Neuronal stem cell (in vitro differentiated cells): ENCODE measurements around the gene L1CAM.

Experiments
- DNase-seq: peaks from one replicate; pipeline ENCODE4 v3.0.0-alpha.2; 2013; ENCODE audit warnings: low spot score
- H2AFZ ChIP-seq: one replicate; pipeline ENCODE4 v1.6.1; 2013; ENCODE audit warnings: mild to moderate bottlenecking, low read length, inconsistent platforms
- H2AK5ac ChIP-seq: 2 replicates; pipeline ENCODE4 v1.6.1; 2013; ENCODE audit warnings: low read depth, mild to moderate bottlenecking, inconsistent platforms, low read length, moderate library complexity, mixed read lengths
- H2BK120ac ChIP-seq: 2 replicates; pipeline ENCODE4 v1.6.1; 2013; ENCODE audit warnings: low read depth, mild to moderate bottlenecking, inconsistent platforms, low read length, moderate library complexity, mixed read lengths
- H2BK12ac ChIP-seq: one replicate; pipeline ENCODE4 v1.6.1; 2013; ENCODE audit warnings: low read length, inconsistent platforms
- H2BK15ac ChIP-seq: 2 replicates; pipeline ENCODE4 v1.6.1; 2013; ENCODE audit warnings: mild to moderate bottlenecking, low read length, inconsistent platforms, mixed read lengths
- H2BK5ac ChIP-seq: one replicate; pipeline ENCODE4 v1.6.1; 2013; ENCODE audit warnings: inconsistent platforms, mild to moderate bottlenecking, low read length, moderate library complexity
- H3K14ac ChIP-seq: one replicate; pipeline ENCODE4 v1.6.1; 2013; ENCODE audit warnings: low read length, inconsistent platforms
- H3K18ac ChIP-seq: 2 replicates; pipeline ENCODE4 v1.6.1; 2013; ENCODE audit warnings: low read length, inconsistent platforms
- H3K23ac ChIP-seq: 2 replicates; pipeline ENCODE4 v1.6.1; 2013; ENCODE audit warnings: low read depth, mild to moderate bottlenecking, mixed read lengths, low read length, inconsistent platforms; ENCODE audit not compliant: poor library complexity
- H3K27ac ChIP-seq: replicated peaks from 3 replicates; pipeline ENCODE4 v1.5.1; 2013; ENCODE audit warnings: low read length, inconsistent platforms
- H3K27me3 ChIP-seq, 3 experiments: 2 replicates each; pipeline ENCODE4 v1.6.1; 2013; ENCODE audit warnings: low read length in 3 of 3, mild to moderate bottlenecking in 2 of 3, inconsistent platforms in 1 of 3, low read depth in 1 of 3, mixed read lengths in 1 of 3, moderate library complexity in 1 of 3; ENCODE audit not compliant: control insufficient read depth in 3 of 3, insufficient read depth in 3 of 3
- H3K36me3 ChIP-seq, 2 donors: replicated peaks in 1 of 2; 2 replicates each; pipeline ENCODE4 v1.6.1; 2013; ENCODE audit warnings: low read length in 2 of 2; ENCODE audit not compliant: control insufficient read depth in 2 of 2, insufficient read depth in 2 of 2
- H3K4ac ChIP-seq: 2 replicates; pipeline ENCODE4 v1.6.1; 2013; ENCODE audit warnings: inconsistent platforms, mild to moderate bottlenecking, low read length, moderate library complexity
- H3K4me1 ChIP-seq, 2 donors: 1 replicate in 1 of 2; 2 replicates in 1 of 2; pipeline ENCODE4 v1.6.1; 2013; ENCODE audit warnings: low read length in 2 of 2, low read depth in 1 of 2; ENCODE audit not compliant: control insufficient read depth in 2 of 2, insufficient read depth in 1 of 2
- H3K4me2 ChIP-seq: one replicate; pipeline ENCODE4 v1.6.1; 2013; ENCODE audit warnings: mild to moderate bottlenecking, low read length, inconsistent platforms; ENCODE audit not compliant: insufficient read depth, poor library complexity, severe bottlenecking
- H3K4me3 ChIP-seq, 2 donors: 2 replicates each; pipeline ENCODE4 v1.5.1; 2013; ENCODE audit warnings: low read length in 2 of 2, mild to moderate bottlenecking in 2 of 2, inconsistent platforms in 1 of 2, moderate library complexity in 1 of 2
- H3K79me1 ChIP-seq: one replicate; pipeline ENCODE4 v1.6.1; 2013; ENCODE audit warnings: low read depth, mild to moderate bottlenecking, inconsistent platforms, low read length, moderate library complexity
- H3K9ac ChIP-seq: one replicate; pipeline ENCODE4 v1.6.1; 2013; ENCODE audit warnings: mild to moderate bottlenecking, low read depth, low read length, inconsistent platforms; ENCODE audit not compliant: poor library complexity
- H3K9me3 ChIP-seq, 2 donors: replicated peaks in 1 of 2; 2 replicates each; pipeline versions ENCODE3 to v1.6.1; 2013; ENCODE audit warnings: low read length in 2 of 2, mild to moderate bottlenecking in 2 of 2, inconsistent platforms in 1 of 2, low read depth in 1 of 2, mixed read lengths in 1 of 2, moderate library complexity in 1 of 2; ENCODE audit not compliant: control insufficient read depth in 2 of 2, insufficient read depth in 1 of 2
- H4K8ac ChIP-seq: one replicate; pipeline ENCODE4 v1.6.1; 2013; ENCODE audit warnings: low read depth, mild to moderate bottlenecking, inconsistent platforms, low read length, moderate library complexity
- H4K91ac ChIP-seq: one replicate; pipeline ENCODE4 v1.6.1; 2013; ENCODE audit warnings: low read length, low read depth, mild to moderate bottlenecking, inconsistent platforms; ENCODE audit not compliant: poor library complexity
- WGBS, 2 donors: extraction: QIAGEN DNeasy Blood & Tissue Kit; methylation state at CpG; one replicate each; pipeline ENCODE4 v1.1.7; 2013; ENCODE audit warnings: missing lambda C conversion rate in 2 of 2, mixed read lengths in 1 of 2; ENCODE audit not compliant: insufficient read length in 2 of 2, insufficient replicate concordance in 1 of 2; ENCODE audit errors: extremely low coverage in 2 of 2; 5-methylcytosine and 5-hydroxymethylcytosine counted together

Gene L1CAM

DNA sequence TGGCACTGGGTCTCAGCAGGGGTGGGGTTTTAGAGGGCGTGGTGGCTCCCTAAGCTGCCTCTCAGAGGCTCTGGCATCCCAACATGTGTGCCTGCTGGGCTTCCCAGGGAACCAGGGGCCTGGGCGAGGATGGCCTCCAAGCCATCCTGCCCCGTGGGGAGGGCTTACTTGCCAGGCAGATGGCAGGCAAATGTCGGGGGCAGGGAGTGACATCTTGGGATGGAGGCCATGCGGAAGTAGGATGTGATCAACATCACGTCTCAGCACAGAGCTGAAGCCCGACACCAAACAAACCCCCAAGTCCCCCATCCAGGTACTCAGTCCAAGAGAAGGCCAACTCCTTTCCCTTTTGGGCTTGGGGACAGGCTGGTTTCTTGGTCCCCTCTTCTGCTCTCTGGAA is 4.7 kb downstream of the L1CAM start:
- no peak overlapping the region for H2BK15ac ChIP-seq
- H2BK120ac ChIP-seq, result no peak overlapping the region
- H3K14ac ChIP-seq, result no peak overlapping the region
- peaks cover 0 to 31% (median 13%) of the 10 kb centered on the region in 3 experiments for H3K27me3 ChIP-seq
- no peak overlapping the region for H3K18ac ChIP-seq
- H3K9me3 ChIP-seq, result no peaks in the 10 kb centered on the region
- no peak overlapping the region for H3K4ac ChIP-seq
- H3K23ac ChIP-seq, result no peak overlapping the region
- H3K4me3 ChIP-seq, result no peak overlapping the region
- no peak overlapping the region for H3K4me2 ChIP-seq
- no peak overlapping the region for H2AFZ ChIP-seq
- no peak overlapping the region for H4K91ac ChIP-seq
- H4K8ac ChIP-seq, result no peak overlapping the region
- H3K27ac ChIP-seq, result no peak overlapping the region
- H3K9ac ChIP-seq, result no peak overlapping the region
- no peak overlapping the region for H2BK5ac ChIP-seq
- no peak overlapping the region for H2BK12ac ChIP-seq
- peaks cover 30 to 70% of the 10 kb centered on the region in 2 donors for H3K4me1 ChIP-seq
- H3K36me3 ChIP-seq, result no peaks in the 10 kb centered on the region
- WGBS, 2 donors, result no CpG with 5 or more reads among the region's 7 CpGs
- DNase-seq, result no peak
- no peak overlapping the region for H2AK5ac ChIP-seq
- peaks cover 1% of the 10 kb centered on the region for H3K79me1 ChIP-seq

GRCh38 chrX:153880440-153880815 is 5.5 kb downstream of the L1CAM start:
- Histone ChIP-seq H3K27me3 (peaks cover 0 to 31% (median 13%) of the 10 kb centered on the region in 3 experiments), H2BK5ac (no peak overlapping the region), H2BK120ac (no peak overlapping the region), H3K4me3 (no peak overlapping the region), H3K9ac (no peak overlapping the region), H3K4me1 (peaks cover 33 to 73% of the 10 kb centered on the region in 2 donors), H3K23ac (no peak overlapping the region), H2BK15ac (no peak overlapping the region), H3K14ac (no peak overlapping the region), H4K91ac (no peak overlapping the region), H3K27ac (no peak overlapping the region), H3K79me1 (peaks cover 1% of the 10 kb centered on the region), H3K18ac (no peak overlapping the region), H2BK12ac (no peak overlapping the region), H3K36me3 (no peaks in the 10 kb centered on the region), H2AFZ (no peak overlapping the region), H3K4ac (no peak overlapping the region), H3K4me2 (no peak overlapping the region), H4K8ac (no peak overlapping the region), H2AK5ac (no peak overlapping the region), H3K9me3 (no peaks in the 10 kb centered on the region)
- DNase-seq, result no peak
- no CpG with 5 or more reads among the region's 6 CpGs for WGBS, 2 donors

GRCh38 chrX:153879741-153880439 is 6.1 kb downstream of the L1CAM start:
- no peak for DNase-seq
- Histone ChIP-seq H2BK12ac (no peak overlapping the region), H2AK5ac (peak overlapping the region; percentile 86), H3K9ac (no peak overlapping the region), H3K14ac (no peak overlapping the region), H4K91ac (no peak overlapping the region), H3K9me3 (no peaks in the 10 kb centered on the region), H2AFZ (no peak overlapping the region), H3K4ac (no peak overlapping the region), H2BK15ac (peak overlapping the region; percentile 85), H4K8ac (no peak overlapping the region), H3K4me3 (peak overlapping the region in 1 of 2 donors; percentile 33), H3K27ac (no peak overlapping the region), H2BK5ac (peak overlapping the region; percentile 53), H3K36me3 (no peaks in the 10 kb centered on the region), H3K27me3 (peaks cover 0 to 27% (median 8%) of the 10 kb centered on the region in 3 experiments), H3K4me1 (peaks cover 34 to 68% of the 10 kb centered on the region in 2 donors), H3K4me2 (no peak overlapping the region), H2BK120ac (peak overlapping the region; percentile 17), H3K79me1 (peaks cover 1% of the 10 kb centered on the region), H3K23ac (no peak overlapping the region), H3K18ac (peak overlapping the region; percentile 92)
- no CpG with 5 or more reads among the region's 12 CpGs for WGBS, 2 donors

GRCh38 chrX:153878969-153879653 is 6.9 kb downstream of the L1CAM start:
- no peak for DNase-seq
- peak overlapping the region; percentile 17 for H2BK120ac ChIP-seq
- H4K91ac ChIP-seq, result no peak overlapping the region
- peak overlapping the region; percentile 66 for H3K4ac ChIP-seq
- peak overlapping the region; percentile 21 for H3K9ac ChIP-seq
- H3K4me1 ChIP-seq, result peaks cover 42 to 65% of the 10 kb centered on the region in 2 donors
- peaks cover 0 to 19% (median 4%) of the 10 kb centered on the region in 3 experiments for H3K27me3 ChIP-seq
- H2AK5ac ChIP-seq, result peak overlapping the region; percentile 86
- H3K14ac ChIP-seq, result no peak overlapping the region
- peak overlapping the region; percentile 75 for H3K27ac ChIP-seq
- peak overlapping the region; percentile 53 for H2BK5ac ChIP-seq
- peak overlapping the region; percentile 85 for H2BK15ac ChIP-seq
- H4K8ac ChIP-seq, result no peak overlapping the region
- peak overlapping the region in 1 of 2 donors; percentile 33 for H3K4me3 ChIP-seq
- H3K23ac ChIP-seq, result no peak overlapping the region
- no peaks in the 10 kb centered on the region for H3K9me3 ChIP-seq
- H3K79me1 ChIP-seq, result peaks cover 1% of the 10 kb centered on the region
- H3K4me2 ChIP-seq, result peak overlapping the region; percentile 40
- no CpG with 5 or more reads among the region's 28 CpGs for WGBS, 2 donors
- no peaks in the 10 kb centered on the region for H3K36me3 ChIP-seq
- H2AFZ ChIP-seq, result peak overlapping the region; percentile 38
- peak overlapping the region; percentile 22 for H2BK12ac ChIP-seq
- H3K18ac ChIP-seq, result peak overlapping the region; percentile 89
